NCI-H2196 treated with DMSO at 0.1 percent for 48 hours (cell line): Measurements from ENCODE around the gene CRISP2.
"Not testable (repeated sequence)": the region's sequence is repeated elsewhere in the genome, so short reads cannot be mapped to it uniquely, and the experiment has no call there.

Experiments used
- DNase-seq: peaks from one replicate; lab custom pipeline; 2025; ENCODE audit not compliant: unreplicated experiment; lab: John Stamatoyannopoulos, UW

CRISP2 gene

GRCh38 chr6:49713346-49713745 is at the start of gene CRISP2:
Gene CRISP2, minus strand, starts transcription at chr6:49713543. Its CDS starts 4,347 bp downstream, at chr6:49709196.
- DNase-seq: no peak

GRCh38 chr6:49744259-49744658 is 30.9 kb upstream of the CRISP2 start, which contains the start of gene CRISP3:
Gene CRISP3, minus strand, starts transcription at chr6:49744388. Its CDS starts 21 bp downstream, at chr6:49744367.
- DNase-seq: no peak

- no peak for DNase-seq
Observed at GRCh38 chr6:49743429-49743828, 30.1 kb upstream of the CRISP2 start.

- no peak for DNase-seq
Observed at GRCh38 chr6:49739423-49739822, 26.1 kb upstream of the CRISP2 start.

- DNase-seq: no peak
Observed at GRCh38 chr6:49736017-49736508, 22.7 kb upstream of the CRISP2 start.

- no peak for DNase-seq
Observed at GRCh38 chr6:49733680-49734079, 20.3 kb upstream of the CRISP2 start.

GRCh38 chr6:49732781-49733180 is 19.4 kb upstream of the CRISP2 start:
- no peak for DNase-seq

- DNase-seq: no peak
Observed at GRCh38 chr6:49730251-49730650, 16.9 kb upstream of the CRISP2 start.

GRCh38 chr6:49723917-49724316 is 10.6 kb upstream of the CRISP2 start:
- not testable (repeated sequence) for DNase-seq

GRCh38 chr6:49721297-49721696 is 8.0 kb upstream of the CRISP2 start:
- no peak for DNase-seq

GRCh38 chr6:49720372-49720771 is 7.0 kb upstream of the CRISP2 start:
- DNase-seq: no peak

- DNase-seq: no peak
Observed at GRCh38 chr6:49698478-49698877, 14.9 kb downstream of the CRISP2 start.

GRCh38 chr6:49693512-49693911 is 19.8 kb downstream of the CRISP2 start:
- no peak for DNase-seq

GRCh38 chr6:49692534-49692933 is 20.8 kb downstream of the CRISP2 start:
- DNase-seq: no peak

GRCh38 chr6:49676671-49677281 is 36.6 kb downstream of the CRISP2 start:
- DNase-seq: no peak

GRCh38 chr6:49675816-49676215 is 37.5 kb downstream of the CRISP2 start:
- DNase-seq: no peak

GRCh38 chr6:49668083-49668511 is 45.2 kb downstream of the CRISP2 start:
- no peak for DNase-seq

- no peak for DNase-seq
Observed at GRCh38 chr6:49666930-49667757, 46.2 kb downstream of the CRISP2 start.

- DNase-seq: no peak
Observed at GRCh38 chr6:49666480-49666879, 46.9 kb downstream of the CRISP2 start.

- no peak for DNase-seq
Observed at GRCh38 chr6:49664817-49665216, 48.5 kb downstream of the CRISP2 start.

GRCh38 chr6:49664054-49664453 is 49.3 kb downstream of the CRISP2 start:
- DNase-seq: not testable (repeated sequence)

GRCh38 chr6:49662892-49663261 is 50.5 kb downstream of the CRISP2 start:
- no peak for DNase-seq
